HG02981 (cell line): ENCODE results near the gene MALSU1.
A peak's percentile ranks its signal among the peaks of the same experiment; 100 is the strongest.
"Not testable (repeated sequence)": the region's sequence is repeated elsewhere in the genome, so short reads cannot be mapped to it uniquely, and the experiment has no call there.

Experiments
- ATAC-seq: cut with Tn5 transposase; IDR thresholded peaks from one replicate; pipeline ENCODE4 v1.9.1; 2021; ENCODE audit warnings: mild to moderate bottlenecking, moderate library complexity; ENCODE audit not compliant: unreplicated experiment

Gene MALSU1

GRCh38 chr7:23285657-23286646 lies 13.2 kb upstream of the MALSU1 start:
- no peak for ATAC-seq

GRCh38 chr7:23287612-23288011 lies 11.5 kb upstream of the MALSU1 start:
- no peak for ATAC-seq

- ATAC-seq: no peak
These were observed 8.1 kb upstream of the MALSU1 start for GRCh38 chr7:23290993-23291392.

DNA sequence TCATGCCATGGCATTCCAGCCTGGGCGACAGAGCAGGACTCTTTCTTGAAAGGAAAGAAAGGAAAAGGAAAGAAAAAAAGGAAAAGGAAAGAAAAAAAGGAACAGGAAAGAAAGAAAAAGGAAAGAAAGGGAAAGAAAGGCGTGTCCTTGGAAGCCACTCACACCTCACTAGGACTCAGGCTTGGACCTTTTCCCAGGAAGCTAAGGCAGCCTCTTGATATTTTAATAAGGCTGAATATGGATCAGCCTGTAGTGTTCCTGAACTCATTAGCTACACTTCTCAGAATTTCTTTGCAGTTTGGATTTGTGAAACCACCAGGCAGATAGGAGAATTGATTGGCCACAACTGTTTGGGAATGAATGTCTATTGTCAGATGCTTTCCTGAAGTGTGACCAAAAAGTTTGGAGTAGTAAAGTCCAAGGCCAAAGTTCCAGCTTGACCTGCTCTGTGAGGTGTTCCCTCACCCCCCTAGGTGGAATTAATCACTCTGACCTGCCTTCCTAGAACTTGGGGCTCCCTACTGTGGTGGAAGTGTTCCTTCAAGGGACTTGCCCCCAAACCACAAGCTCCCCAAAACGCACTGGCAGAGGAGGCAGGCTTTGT lies 7.1 kb upstream of the MALSU1 start:
- no peak for ATAC-seq

DNA sequence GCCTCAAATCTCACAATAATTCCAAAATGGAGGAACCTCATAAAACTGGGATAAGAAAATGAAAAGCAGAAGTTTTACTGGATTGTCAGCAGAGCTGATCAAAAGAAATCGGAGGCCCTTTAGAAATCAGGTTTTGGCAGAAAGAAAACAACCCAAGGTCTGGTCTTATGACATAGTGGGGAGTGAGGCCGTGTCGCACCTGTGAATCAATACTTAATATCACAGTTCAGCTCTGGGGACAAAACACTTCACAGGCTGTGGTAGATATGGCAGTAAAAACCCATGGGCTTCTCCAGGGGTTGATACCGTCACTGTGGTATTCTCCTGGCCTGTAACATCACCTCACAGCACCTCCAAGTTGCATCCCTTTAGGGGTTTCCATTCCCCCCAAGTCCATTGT lies 6.5 kb upstream of the MALSU1 start:
- no peak for ATAC-seq

- no peak for ATAC-seq
These were observed 5.6 kb upstream of the MALSU1 start for GRCh38 chr7:23293500-23294073.

GRCh38 chr7:23294549-23295400 lies 4.4 kb upstream of the MALSU1 start:
- ATAC-seq: no peak

DNA sequence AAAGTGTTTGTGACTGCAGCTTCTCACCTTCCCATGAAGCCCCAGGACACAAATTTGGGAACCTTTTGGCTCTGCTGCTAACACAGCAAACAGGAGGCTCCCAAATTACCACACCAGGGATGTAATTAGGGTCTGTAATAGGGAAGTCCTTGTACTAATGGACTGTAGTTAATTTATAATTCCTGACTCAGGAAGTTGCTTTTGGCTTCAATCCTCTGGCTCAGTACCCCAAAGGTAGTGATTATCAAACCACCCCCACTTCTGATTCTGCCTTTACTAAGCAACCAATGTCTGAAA lies 3.8 kb upstream of the MALSU1 start:
- no peak for ATAC-seq

GRCh38 chr7:23298141-23298881 lies 828 bp upstream of the MALSU1 start:
- ATAC-seq: no peak

GRCh38 chr7:23299770-23300300 lies 696 bp downstream of the MALSU1 start:
- ATAC-seq: peak; percentile 7

DNA sequence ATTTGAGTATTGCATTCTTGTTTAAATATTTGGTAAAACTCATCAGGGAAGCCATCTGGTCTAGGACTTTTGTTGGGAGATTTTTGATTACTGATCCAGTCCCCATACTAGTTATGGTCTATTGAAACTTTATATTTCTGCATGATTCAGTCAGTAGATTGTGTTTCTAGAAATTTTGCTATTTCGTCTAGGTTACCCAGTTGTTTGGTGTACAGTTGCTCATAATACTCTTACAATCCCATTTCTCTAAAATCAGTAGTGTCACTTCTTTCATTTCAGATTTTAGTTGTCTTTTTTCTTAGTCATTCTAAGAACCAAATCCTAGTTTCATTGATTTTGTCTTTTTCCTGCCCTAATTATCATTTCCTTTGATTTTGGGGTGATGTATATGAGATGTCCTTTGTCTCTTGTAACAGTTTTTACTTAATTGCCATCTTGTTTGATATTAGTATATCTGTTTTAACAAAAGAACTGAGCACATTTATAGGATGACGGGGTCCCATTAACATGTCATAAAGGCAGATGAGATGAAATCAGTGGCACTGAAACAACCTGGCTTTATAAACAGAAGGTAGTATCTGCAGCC lies 7.9 kb downstream of the MALSU1 start:
- no peak for ATAC-seq

DNA sequence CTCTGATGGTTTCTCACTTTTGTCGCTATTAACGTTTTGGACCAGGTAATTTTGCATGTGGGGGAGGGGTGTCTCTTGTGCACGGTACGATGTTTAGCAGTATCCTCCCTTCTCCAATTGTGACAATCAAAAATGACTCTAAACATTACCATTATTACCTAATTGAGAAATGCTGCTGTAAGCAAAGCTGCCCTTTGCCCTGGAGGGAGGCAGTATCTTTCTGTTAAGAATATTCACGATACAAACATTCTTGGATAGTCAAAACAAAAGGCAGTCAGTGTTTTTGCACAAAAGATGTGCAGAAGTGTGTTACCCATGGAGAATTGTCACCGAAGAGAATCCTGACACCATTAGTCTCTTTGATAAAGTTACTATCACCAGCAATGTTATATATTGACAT lies 9.6 kb downstream of the MALSU1 start:
- ATAC-seq: no peak

DNA sequence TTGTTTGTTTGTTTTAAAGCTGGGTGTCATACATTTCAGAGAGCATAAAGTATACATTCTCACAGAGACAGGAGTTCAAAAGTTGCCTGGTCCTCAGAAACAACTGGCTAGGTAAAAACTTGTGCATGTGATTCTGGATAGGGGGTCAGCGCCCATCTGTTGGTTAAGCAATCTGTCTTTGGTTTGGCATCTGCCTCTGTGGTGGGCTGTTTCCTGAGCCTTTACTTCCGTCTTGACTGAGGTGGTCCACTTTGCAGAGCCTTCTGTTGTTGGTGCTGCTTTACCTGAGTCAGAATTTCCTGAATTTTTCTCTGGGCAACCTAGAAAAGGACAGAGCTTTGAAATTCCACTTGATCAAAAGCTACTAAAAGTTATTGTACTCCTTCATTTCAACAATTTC lies 13.0 kb downstream of the MALSU1 start:
- not testable (repeated sequence) for ATAC-seq

DNA sequence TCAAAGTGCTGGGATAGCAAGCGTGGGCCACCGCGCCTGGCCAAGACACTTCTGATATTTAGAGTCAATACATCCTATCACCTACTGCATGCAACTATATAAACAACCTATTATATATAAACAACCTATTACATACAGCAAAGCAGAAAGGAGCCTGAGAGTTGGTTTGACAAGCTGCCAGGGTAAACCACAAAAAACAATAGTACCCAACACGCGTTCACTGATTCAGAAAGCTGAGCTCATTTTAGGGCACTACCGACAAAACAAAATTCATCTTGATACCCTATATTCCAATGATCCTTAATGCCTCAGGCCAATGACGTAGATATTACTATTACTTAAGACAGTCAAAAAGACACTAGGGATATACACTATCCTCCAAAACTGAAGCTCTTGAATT lies 16.2 kb downstream of the MALSU1 start:
- no peak for ATAC-seq

DNA sequence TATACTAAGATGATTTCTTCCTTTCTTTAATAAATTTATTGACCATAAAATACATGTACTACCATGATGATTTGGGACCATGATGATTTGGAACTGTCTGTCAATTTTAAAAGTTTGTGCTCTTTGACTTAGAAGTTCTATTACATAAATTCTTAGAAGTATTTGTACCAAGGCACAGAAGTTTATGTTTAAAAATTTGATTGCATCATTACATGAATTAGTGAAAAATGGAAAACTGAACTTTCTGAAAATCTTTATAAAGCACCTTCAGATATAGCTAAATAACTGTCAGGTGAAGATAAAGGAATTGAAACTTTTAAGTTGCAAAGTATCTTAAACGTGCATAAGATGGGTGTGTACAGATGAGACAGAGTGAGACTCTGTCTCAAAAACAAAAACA lies 32.0 kb downstream of the MALSU1 start:
- ATAC-seq: no peak

DNA sequence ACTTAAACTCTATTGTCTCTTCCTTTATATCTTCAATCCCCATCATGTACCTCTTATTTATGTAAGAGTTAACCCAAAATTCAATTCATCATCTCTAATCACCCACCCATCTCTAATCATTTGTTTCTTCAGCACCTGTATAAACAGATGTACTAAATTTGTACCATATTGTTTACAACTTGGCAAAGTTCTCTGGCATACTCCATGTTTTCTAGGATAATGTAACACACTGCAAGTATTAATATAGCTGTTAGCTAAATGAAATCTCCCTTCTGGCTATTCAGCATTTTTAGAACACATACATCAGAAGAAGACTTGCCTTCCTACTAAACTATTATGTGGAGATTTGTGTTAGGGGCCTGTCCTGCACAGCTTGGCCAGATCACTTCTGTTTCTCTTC lies 33.1 kb downstream of the MALSU1 start:
- no peak for ATAC-seq

DNA sequence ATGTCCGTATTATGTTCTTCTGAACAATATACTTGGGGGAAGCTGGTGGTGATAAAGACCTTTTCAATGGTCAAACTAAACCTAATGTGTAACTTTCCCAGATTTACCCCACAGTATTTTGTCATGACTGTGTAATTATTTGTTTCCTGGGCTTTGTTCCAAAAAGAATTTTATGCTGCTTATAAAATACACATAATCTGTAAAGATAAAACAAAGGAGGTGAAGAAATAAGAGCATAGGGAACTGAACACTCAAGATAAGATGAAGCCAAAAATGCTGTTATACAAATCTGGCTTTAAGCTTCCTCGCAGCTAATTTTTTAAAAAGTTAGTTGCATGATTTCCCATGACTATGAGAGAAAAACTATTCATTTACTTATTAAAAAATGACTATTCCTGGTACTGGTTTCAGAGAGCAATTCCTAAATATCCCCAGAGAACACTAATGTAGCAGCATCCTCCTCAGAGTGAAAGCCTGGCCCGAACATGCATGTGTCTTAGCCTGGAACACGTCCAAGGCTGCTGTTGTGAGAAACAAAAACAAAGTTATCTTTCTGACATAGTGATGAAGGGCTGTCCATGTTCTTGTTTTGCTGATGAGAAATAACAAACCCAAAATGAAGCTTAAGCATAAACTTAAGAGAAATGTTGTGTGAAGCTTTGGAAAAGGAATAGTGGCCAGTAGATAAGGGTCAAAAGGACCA lies 33.9 kb downstream of the MALSU1 start:
- ATAC-seq: no peak

DNA sequence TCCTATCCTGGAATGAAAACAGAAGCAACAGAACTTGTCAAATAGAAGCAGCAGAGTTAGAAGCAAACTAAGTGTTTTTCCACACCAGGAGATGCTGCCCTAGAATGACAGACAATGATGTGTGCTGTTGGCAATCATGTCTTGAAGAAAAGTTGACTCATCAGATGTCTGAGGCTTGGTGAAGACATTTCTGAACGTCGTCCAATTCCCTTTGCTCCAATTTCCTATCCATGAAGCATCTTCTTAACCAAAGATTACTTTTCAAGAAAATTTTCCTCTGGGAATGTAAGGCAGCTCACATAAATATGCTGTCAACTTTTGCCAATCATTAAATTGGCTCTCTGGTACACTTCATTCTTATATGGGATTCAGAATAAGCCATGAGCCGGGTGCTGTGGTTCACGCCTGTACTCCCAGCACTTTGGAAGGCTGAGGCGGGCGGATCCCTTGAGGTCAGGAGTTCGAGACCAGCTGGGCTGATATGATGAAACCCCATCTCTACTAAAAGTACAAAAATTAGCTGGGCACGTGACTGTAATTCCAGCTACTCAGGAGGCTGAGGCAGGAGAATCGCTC lies 34.6 kb downstream of the MALSU1 start:
- no peak for ATAC-seq

DNA sequence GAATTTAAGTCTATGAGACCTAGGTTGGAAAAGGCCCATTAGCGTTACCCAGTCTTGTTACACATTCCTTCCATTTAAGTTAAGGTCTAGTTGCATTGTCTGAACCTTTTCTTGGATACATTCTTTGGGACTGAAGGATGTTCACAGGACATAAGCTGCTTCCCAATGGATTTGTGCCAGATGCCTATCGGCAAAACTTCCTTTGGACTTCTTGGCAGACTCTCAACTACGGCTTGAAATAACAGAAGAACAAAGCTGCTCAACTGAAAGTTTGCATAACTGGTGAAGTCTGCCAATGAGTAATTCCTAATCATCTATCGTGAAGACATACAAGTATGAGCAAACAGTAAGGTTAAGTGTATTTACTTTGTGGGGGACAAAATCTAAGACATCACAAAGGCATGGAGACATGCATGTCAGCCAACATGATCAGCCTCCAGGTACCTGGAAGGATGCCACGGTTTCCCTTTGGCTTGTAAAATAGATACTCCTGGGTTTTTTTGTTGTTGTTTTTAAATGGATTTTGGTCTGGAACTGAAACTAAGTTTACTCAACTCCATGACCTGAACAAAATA lies 35.4 kb downstream of the MALSU1 start:
- no peak for ATAC-seq
